Measurements from ENCODE around the gene SV2C.

DNA sequence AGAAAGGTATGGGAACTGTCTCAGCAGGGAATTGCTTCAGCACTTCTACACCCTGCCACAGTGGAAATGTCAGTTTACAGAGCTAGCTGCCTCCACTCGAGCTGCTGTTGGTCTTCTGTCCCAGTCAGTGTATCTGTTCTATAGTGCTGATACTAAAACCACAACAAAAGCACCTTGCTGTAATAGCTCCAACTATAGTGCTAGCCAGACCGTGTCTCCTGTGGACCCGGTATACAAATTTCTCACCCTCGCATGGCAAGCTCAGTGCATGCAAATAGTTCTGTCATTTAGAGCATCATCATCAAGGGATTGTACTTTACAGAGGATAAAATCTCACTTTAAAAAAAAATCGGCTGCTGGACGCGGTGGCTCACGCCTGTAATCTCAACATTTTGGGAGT, 268.4 kb downstream of the SV2C start:
- TF ChIP-seq CTCF (conservative IDR thresholded peaks at IDR 0.05 in 1 of 2, IDR thresholded peaks at IDR 0.05 in 1 of 2; ENCODE audit: low read depth in 1 of 2, low read length in 2 of 2), result no peak
- TF ChIP-seq EZH2 (IDR thresholded peaks at IDR 0.05; ENCODE audit: low read length, missing control alignments), result no peak

Data from fibroblast of lung (primary cell).